H1 (cell line): ENCODE data around the gene OLR1. TPM values are rescaled to one million over a fixed set of nuclear protein-coding genes. Genes with fewer than 3 reads are reported as not detected.

Experiments
- TAF1 ChIP-seq: IDR thresholded peaks from 2 replicates; pipeline ENCODE4 v1.6.1; 2011; ENCODE audit warnings: mild to moderate bottlenecking, low read depth, low read length
- polyA plus RNA-seq, 7 experiments: library from polyadenylated mRNA; depleted of rRNA in 3 of 7; stranded (reverse) in 5 of 7; unstranded in 2 of 7; fragments of >200 nt in 5 of 7; fragments of 200-250 nt in 2 of 7; gene quantifications; 1 replicate in 5 of 7; 2 replicates in 1 of 7; 4 replicates in 1 of 7; pipeline versions ENCODE4 v1.2.1 to v1.2.3, GENCODE V29; 2011 to 2013; ENCODE audit warnings: missing spikeins in 2 of 7, mixed read lengths in 2 of 7
- total RNA-seq: library from RNA; stranded (reverse); fragmentation: NEBNext Ultra II Directional; extraction: Animal tissue kit (Norgen Biotek cat#: 25700); gene quantifications from 2 replicates; pipeline ENCODE4 v1.2.1, GENCODE V29; 2021

OLR1 gene
- total and polyA plus RNA-seq, 2 of the 8 experiments (the other 6 are each of a cell fraction or from before 2014, with no cell fraction given): not detected

DNA sequence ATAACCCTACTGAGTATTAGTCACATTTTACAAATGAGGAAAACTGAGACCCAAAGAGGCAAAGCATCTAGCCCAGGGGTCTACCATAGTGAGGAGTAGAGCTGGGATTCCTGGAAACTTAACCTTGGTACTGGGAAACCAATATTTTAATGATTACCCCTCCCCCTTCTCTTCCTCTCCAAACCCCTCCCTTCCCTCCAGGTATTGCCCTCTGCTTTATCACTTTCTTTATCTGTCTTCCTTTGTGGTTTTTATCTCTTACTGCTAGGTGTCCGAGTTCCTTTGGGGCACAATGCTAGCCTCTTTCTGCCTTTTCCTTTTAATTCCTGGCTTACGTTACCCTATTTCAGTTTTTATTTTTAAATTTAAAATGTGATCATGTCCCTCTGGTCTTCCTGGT, 43.5 kb upstream of the OLR1 start (continued):
- no peak for TF ChIP-seq TAF1
